Gastrocnemius medialis (tissue), 4 donors: ENCODE results near the gene MYO1B. TPM values are rescaled to one million over a fixed set of nuclear protein-coding genes. Genes with fewer than 3 reads are reported as not detected.

Experiments used
- ATAC-seq, 2 donors: fragments of 150-250 bp; one replicate each; pipeline ENCODE4 v1.9.1; 2016
- DNase-seq, 2 donors: peaks; one replicate each; pipeline ENCODE4 v3.0.0-alpha.2; 2019
- H3K27ac ChIP-seq, 4 donors: fragments of 200-600 bp; sonication (generic); 1 replicate in 1 of 4; 2 replicates in 3 of 4; pipeline ENCODE4 v1.5.1; 2016 to 2018; ENCODE audit warnings: mild to moderate bottlenecking in 2 of 4, moderate library complexity in 1 of 4
- H3K27me3 ChIP-seq, 3 donors: fragments of 200-600 bp; sonication (generic) in 2 of 3; 1 replicate in 1 of 3; 2 replicates in 2 of 3; pipeline versions ENCODE4 v1.5.1 to v1.6.0; 2016 to 2019; ENCODE audit warnings: mild to moderate bottlenecking in 1 of 3, moderate library complexity in 1 of 3
- H3K36me3 ChIP-seq, 2 donors: fragments of 200-600 bp; sonication (generic) in 1 of 2; one replicate each; pipeline ENCODE4 v1.5.1; 2017 to 2018
- H3K4me1 ChIP-seq, 2 donors: fragments of 200-600 bp; sonication (generic) in 1 of 2; one replicate each; pipeline ENCODE4 v1.5.1; 2016 to 2017; ENCODE audit warnings: mild to moderate bottlenecking in 2 of 2
- H3K4me3 ChIP-seq, 4 donors: fragments of 200-600 bp; sonication (generic) in 3 of 4; 1 replicate in 1 of 4; 2 replicates in 3 of 4; pipeline ENCODE4 v1.5.1; 2016 to 2019; ENCODE audit warnings: mild to moderate bottlenecking in 2 of 4
- H3K9me3 ChIP-seq, 3 donors: fragments of 200-600 bp; sonication (generic) in 2 of 3; 1 replicate in 1 of 3; 2 replicates in 2 of 3; pipeline ENCODE4 v1.5.1; 2016 to 2019
- CTCF ChIP-seq, 5 experiments: fragments of 450-650 bp in 3 of 5; fragments of 200-600 bp in 2 of 5; sonication (generic) in 2 of 5; IDR thresholded peaks in 4 of 5; conservative IDR thresholded peaks in 1 of 5; 1 replicate in 4 of 5; 2 replicates in 1 of 5; pipeline ENCODE4 v1.5.1; 2016 to 2019; ENCODE audit warnings: antibody characterized with exemption in 5 of 5, mild to moderate bottlenecking in 3 of 5, moderate library complexity in 3 of 5
- POLR2A ChIP-seq, 2 donors: fragments of 450-650 bp; IDR thresholded peaks; one replicate each; pipeline ENCODE4 v1.6.1; 2017; ENCODE audit warnings: antibody characterized with exemption in 2 of 2, mild to moderate bottlenecking in 2 of 2, moderate library complexity in 2 of 2
- in situ Hi-C, 4 donors: fragments of 200-750 bp; cut with MboI; loops; one replicate each; pipeline versions ENCODE4 v1.15.0 to v1.8.0; 2017; ENCODE audit warnings: low sequenced_read_pairs in 4 of 4
- intact Hi-C: fragments of 100-400 bp; cut with DNase I; formaldehyde crosslinking; loops from one replicate; pipeline ENCODE4 v1.15.1; 2023; ENCODE audit warnings: low total_unique reads
- total RNA-seq, 4 donors: library from RNA; depleted of rRNA; stranded (reverse); fragments of >200 nt; gene quantifications; one replicate each; pipeline versions ENCODE4 v1.1.0 to v1.2.3, GENCODE V29; 2016

Gene MYO1B
- total RNA-seq, 4 donors from 2014 or later = 7.0 to 10.8 (median 10.0) TPM

GRCh38 chr2:191315365-191315752, 70.2 kb downstream of the MYO1B start:
- intact Hi-C loops = no loop called here

GRCh38 chr2:191316246-191316994, 71.2 kb downstream of the MYO1B start:
- Histone ChIP-seq H3K36me3 (no peaks in the 10 kb centered on the region), H3K9me3 (no peaks in the 10 kb centered on the region), H3K4me1 (peaks cover 0 to 7% of the 10 kb centered on the region in 2 donors), H3K27ac (no peak overlapping the region), H3K27me3 (no peaks in the 10 kb centered on the region), H3K4me3 (no peak overlapping the region)
- in situ Hi-C loops = no loop called here
- no peak for ATAC-seq
- intact Hi-C loops = no loop called here
- no peak for DNase-seq
- TF ChIP-seq POLR2A (IDR thresholded peaks at IDR 0.05) = no peak
- TF ChIP-seq CTCF (IDR thresholded peaks at IDR 0.05 in 4 of 5, conservative IDR thresholded peaks at IDR 0.05 in 1 of 5) = no peak

More at GRCh38 chr2:191315365-191315752, 70.2 kb downstream of the MYO1B start:
- no peaks in the 10 kb centered on the region for H3K9me3 ChIP-seq
- H3K4me1 ChIP-seq = peaks cover 0 to 7% of the 10 kb centered on the region in 2 donors
- no peaks in the 10 kb centered on the region for H3K27me3 ChIP-seq
- no peaks in the 10 kb centered on the region for H3K36me3 ChIP-seq
- no peak overlapping the region for H3K4me3 ChIP-seq
- H3K27ac ChIP-seq = no peak overlapping the region
- in situ Hi-C loops = no loop called here
- ATAC-seq (no peak), DNase-seq (no peak)
- no peak for TF ChIP-seq CTCF (IDR thresholded peaks at IDR 0.05 in 4 of 5, conservative IDR thresholded peaks at IDR 0.05 in 1 of 5)
- no peak for TF ChIP-seq POLR2A (IDR thresholded peaks at IDR 0.05)

- Histone ChIP-seq H3K27ac (no peak overlapping the region), H3K4me1 (peaks cover 9 to 10% of the 10 kb centered on the region in 2 donors), H3K36me3 (no peaks in the 10 kb centered on the region), H3K27me3 (no peaks in the 10 kb centered on the region), H3K4me3 (no peak overlapping the region), H3K9me3 (no peaks in the 10 kb centered on the region)
- ATAC-seq (no peak), DNase-seq (no peak)
- TF ChIP-seq CTCF (IDR thresholded peaks at IDR 0.05 in 4 of 5, conservative IDR thresholded peaks at IDR 0.05 in 1 of 5) = no peak
- TF ChIP-seq POLR2A (IDR thresholded peaks at IDR 0.05) = no peak
- in situ Hi-C loops (no loop called here), intact Hi-C loops (no loop called here)
Observed at GRCh38 chr2:191318037-191318728, 73.0 kb downstream of the MYO1B start.

- Histone ChIP-seq H3K4me1 (peaks cover 9 to 10% of the 10 kb centered on the region in 2 donors), H3K27ac (no peak overlapping the region), H3K36me3 (no peaks in the 10 kb centered on the region), H3K9me3 (no peaks in the 10 kb centered on the region), H3K4me3 (no peak overlapping the region), H3K27me3 (no peaks in the 10 kb centered on the region)
- intact Hi-C loops (no loop called here), in situ Hi-C loops (no loop called here)
- no peak for ATAC-seq
- DNase-seq = no peak
- TF ChIP-seq POLR2A (IDR thresholded peaks at IDR 0.05) (no peak), CTCF (IDR thresholded peaks at IDR 0.05 in 4 of 5, conservative IDR thresholded peaks at IDR 0.05 in 1 of 5) (no peak)
Observed at GRCh38 chr2:191318729-191319078, 73.5 kb downstream of the MYO1B start.
